EH (cell line): ENCODE data around the gene RPS2.

Source experiments
- DNase-seq: peaks from one replicate; pipeline ENCODE4 v3.0.0-alpha.2; 2015; ENCODE audit warnings: low read depth

The RPS2 gene

GRCh38 chr16:1981398-1981836 is 16.8 kb upstream of the RPS2 start, which contains the start of gene NOXO1:
NOXO1 (minus strand) TSS chr16:1981469; CDS start chr16:1981179, 290 bp downstream.
- DNase-seq = no peak

- no peak for DNase-seq
These were observed 16.1 kb upstream of the RPS2 start for GRCh38 chr16:1980770-1981087.

- DNase-seq = no peak
These were observed 15.6 kb upstream of the RPS2 start for GRCh38 chr16:1980030-1980769.

GRCh38 chr16:1979271-1980029 is 14.8 kb upstream of the RPS2 start:
- DNase-seq = no peak

- no peak for DNase-seq
These were observed 14.0 kb upstream of the RPS2 start for GRCh38 chr16:1978476-1979120.

- no peak for DNase-seq
These were observed 13.2 kb upstream of the RPS2 start for GRCh38 chr16:1977875-1978268.

- no peak for DNase-seq
These were observed 12.6 kb upstream of the RPS2 start for GRCh38 chr16:1976951-1977874.

- DNase-seq = no peak
These were observed 11.5 kb upstream of the RPS2 start for GRCh38 chr16:1976216-1976520.

- DNase-seq = no peak
These were observed 11.0 kb upstream of the RPS2 start for GRCh38 chr16:1975432-1976215.

- no peak for DNase-seq
These were observed 9.8 kb upstream of the RPS2 start for GRCh38 chr16:1974157-1975070.

- no peak for DNase-seq
These were observed 9.0 kb upstream of the RPS2 start for GRCh38 chr16:1973461-1974156.

- no peak for DNase-seq
These were observed 7.9 kb upstream of the RPS2 start for GRCh38 chr16:1972490-1972877.

- peak; percentile 94 for DNase-seq
These were observed 7.3 kb upstream of the RPS2 start, which contains the start of gene TBL3 for GRCh38 chr16:1971796-1972489. TBL3 (plus strand) TSS chr16:1972053; CDS start chr16:1972165, 112 bp downstream.

GRCh38 chr16:1968146-1968953 is 3.7 kb upstream of the RPS2 start:
- no peak for DNase-seq

- DNase-seq = no peak
These were observed 1.8 kb upstream of the RPS2 start, which contains the start of gene RNF151 for GRCh38 chr16:1966460-1966859. RNF151 (plus strand) TSS chr16:1966856; CDS start chr16:1966882, 26 bp downstream.

GRCh38 chr16:1965396-1966001 is 873 bp upstream of the RPS2 start:
- DNase-seq = no peak

- DNase-seq = peak; percentile 48
These were observed 670 bp downstream of the RPS2 start for GRCh38 chr16:1963806-1964505.
